ENCODE measurements around the gene FPGS. TPM values are rescaled to one million over a fixed set of nuclear protein-coding genes. Genes with fewer than 3 reads are reported as not detected.

The FPGS gene
- total RNA-seq, 2 experiments from 2014 or later: 132 to 147 TPM

GRCh38 chr9:127796225-127796813 is 6.4 kb upstream of the FPGS start:
- H3K27ac ChIP-seq (ENCODE audit: low read depth, low read length, poor library complexity, severe bottlenecking): peak overlapping the region; percentile 90
- POLR2A ChIA-PET: interaction anchor here (0.6 to 0.8 kb wide), 2 partner anchors 8 to 9 kb away, joined by 3 read pairs; no protein-coding TSS in a partner anchor
- H3K36me3 ChIP-seq (ENCODE audit: insufficient read depth, low read length): peaks cover 34% of the 10 kb centered on the region
- CTCF ChIA-PET (ENCODE audit: unreplicated experiment): interaction anchor here (0.6 kb wide), 1 partner anchor 37 kb away, joined by 3 read pairs; no protein-coding TSS in a partner anchor
- intact Hi-C loops (cut with micrococcal nuclease; ENCODE audit: unreplicated experiment): no loop called here
- peak overlapping the region; percentile 61 for H3K4me2 ChIP-seq (ENCODE audit: low read length)
- no peaks in the 10 kb centered on the region for H3K9me2 ChIP-seq (ENCODE audit: insufficient read depth, low read length)
- 0 out of 2 replicates have a peak, but pooled peaks cover 4% of the 10 kb centered on the region for H4K20me1 ChIP-seq (ENCODE audit: insufficient read depth, low read length)
- TF ChIP-seq EZH2phosphoT487 (IDR thresholded peaks at IDR 0.05; ENCODE audit: borderline replicate concordance, low read depth, low read length): no peak
- no peak for TF ChIP-seq CTCF (conservative IDR thresholded peaks at IDR 0.05; ENCODE audit: low read length)
- H3K4me3 ChIP-seq (ENCODE audit: low read depth, low read length, poor library complexity, severe bottlenecking): peak overlapping the region; percentile 30
- H3K9me3 ChIP-seq (ENCODE audit: low read length): no peaks in the 10 kb centered on the region
- DNase-seq (ENCODE audit: low spot score): peak; percentile 58
- no peak overlapping the region; the same call in 1 of the 2 replicates for H2AFZ ChIP-seq (ENCODE audit: low read length)
- BruUV-seq (replicated peaks): no TSS peak
- H3K4me1 ChIP-seq (ENCODE audit: insufficient read depth, low read length, poor library complexity, severe bottlenecking): peaks cover 61% of the 10 kb centered on the region
- no peaks in the 10 kb centered on the region; the same call in 1 of the 2 replicates for H3K79me2 ChIP-seq (ENCODE audit: insufficient read depth, low read depth, low read length)

- no peak for TF ChIP-seq EZH2phosphoT487 (IDR thresholded peaks at IDR 0.05; ENCODE audit: borderline replicate concordance, low read depth, low read length)
- Histone ChIP-seq H4K20me1 (ENCODE audit: insufficient read depth, low read length) (0 out of 2 replicates have a peak, but pooled peaks cover 4% of the 10 kb centered on the region), H3K36me3 (ENCODE audit: insufficient read depth, low read length) (peaks cover 28% of the 10 kb centered on the region), H3K4me1 (ENCODE audit: insufficient read depth, low read length, poor library complexity, severe bottlenecking) (peaks cover 67% of the 10 kb centered on the region), H3K9me2 (ENCODE audit: insufficient read depth, low read length) (no peaks in the 10 kb centered on the region), H3K27ac (ENCODE audit: low read depth, low read length, poor library complexity, severe bottlenecking) (peak overlapping the region; percentile 90), H3K4me3 (ENCODE audit: low read depth, low read length, poor library complexity, severe bottlenecking) (peak overlapping the region; percentile 30), H3K79me2 (ENCODE audit: insufficient read depth, low read depth, low read length) (no peaks in the 10 kb centered on the region; the same call in 1 of the 2 replicates), H2AFZ (ENCODE audit: low read length) (no peak overlapping the region; the same call in 1 of the 2 replicates), H3K9me3 (ENCODE audit: low read length) (no peaks in the 10 kb centered on the region), H3K4me2 (ENCODE audit: low read length) (peak overlapping the region; percentile 61)
- ChIA-PET POLR2A (interaction anchor here (1.0 kb wide), 1 partner anchor 18 kb away, joined by 4 read pairs; the partner anchor contains the start of gene SH2D3C), CTCF (ENCODE audit: unreplicated experiment) (interaction anchor here (0.6 kb wide), 1 partner anchor 38 kb away, joined by 3 read pairs; no protein-coding TSS in a partner anchor)
- BruUV-seq (replicated peaks): no TSS peak
- intact Hi-C loops (cut with micrococcal nuclease; ENCODE audit: unreplicated experiment): no loop called here
- peak; percentile 87 for DNase-seq (ENCODE audit: low spot score)
These were observed 5.8 kb upstream of the FPGS start for GRCh38 chr9:127796852-127797370.

- CTCF ChIA-PET (ENCODE audit: unreplicated experiment): interaction anchor here (0.5 kb wide), 1 partner anchor 58 kb away, joined by 3 read pairs; no protein-coding TSS in a partner anchor
- Histone ChIP-seq H3K36me3 (ENCODE audit: insufficient read depth, low read length) (peaks cover 29% of the 10 kb centered on the region), H3K27ac (ENCODE audit: low read depth, low read length, poor library complexity, severe bottlenecking) (peak overlapping the region; percentile 78), H3K9me3 (ENCODE audit: low read length) (no peaks in the 10 kb centered on the region), H3K79me2 (ENCODE audit: insufficient read depth, low read depth, low read length) (peaks cover 29% of the 10 kb centered on the region), H3K4me1 (ENCODE audit: insufficient read depth, low read length, poor library complexity, severe bottlenecking) (peaks cover 55% of the 10 kb centered on the region), H4K20me1 (ENCODE audit: insufficient read depth, low read length) (no peaks in the 10 kb centered on the region), H3K9me2 (ENCODE audit: insufficient read depth, low read length) (no peaks in the 10 kb centered on the region), H3K4me3 (ENCODE audit: low read depth, low read length, poor library complexity, severe bottlenecking) (peak overlapping the region; percentile 98), H3K4me2 (ENCODE audit: low read length) (peak overlapping the region; percentile 93), H2AFZ (ENCODE audit: low read length) (peak overlapping the region; percentile 71; the same call in 1 of the 2 replicates)
- BruUV-seq (replicated peaks): TSS peak; percentile 98
- POLR2A ChIA-PET: interaction anchor here (0.7 to 1.5 kb wide), 4 partner anchors 23 to 114 kb away, joined by 3 to 5 read pairs (median 4); partner anchors contain the start of genes SH2D3C, ST6GALNAC4 and TOR2A
- DNase-seq (ENCODE audit: low spot score): no peak
- intact Hi-C loops (cut with micrococcal nuclease; ENCODE audit: unreplicated experiment): loop anchor here (2.0 to 5.0 kb wide), 2 partner anchors 15 to 115 kb away; partner anchors contain the start of genes CDK9 and ST6GALNAC4
- TF ChIP-seq CTCF (conservative IDR thresholded peaks at IDR 0.05; ENCODE audit: low read length) (peak; percentile 35; the same call in 1 of the 2 replicates), EZH2phosphoT487 (IDR thresholded peaks at IDR 0.05; ENCODE audit: borderline replicate concordance, low read depth, low read length) (no peak)
These were observed 617 bp upstream of the FPGS start for GRCh38 chr9:127801955-127802575.

Measured in OCI-LY7 (cell line).